GM21576 (cell line): Measurements from ENCODE around the gene TMEM247.

Experiments
- ATAC-seq: cut with Tn5 transposase; IDR thresholded peaks from one replicate; pipeline ENCODE4 v1.9.1; 2021; ENCODE audit warnings: mild to moderate bottlenecking, moderate library complexity; ENCODE audit not compliant: unreplicated experiment

Gene TMEM247

GRCh38 chr2:46488389-46488788 lies 9.0 kb downstream of the TMEM247 start:
- no peak for ATAC-seq

GRCh38 chr2:46489423-46490174 lies 10.2 kb downstream of the TMEM247 start:
- no peak for ATAC-seq

GRCh38 chr2:46490521-46491141 lies 11.3 kb downstream of the TMEM247 start:
- ATAC-seq: peak; percentile 56

- ATAC-seq: no peak
Measured at GRCh38 chr2:46492301-46492700, 12.9 kb downstream of the TMEM247 start.

GRCh38 chr2:46493241-46493970 lies 14.0 kb downstream of the TMEM247 start:
- ATAC-seq: peak; percentile 73

GRCh38 chr2:46493971-46494250 lies 14.5 kb downstream of the TMEM247 start:
- no peak for ATAC-seq

GRCh38 chr2:46494596-46494995 lies 15.2 kb downstream of the TMEM247 start:
- ATAC-seq: no peak

- ATAC-seq: no peak
Measured at GRCh38 chr2:46495231-46496030, 16.1 kb downstream of the TMEM247 start.

- ATAC-seq: no peak
Measured at GRCh38 chr2:46497766-46498165, 18.4 kb downstream of the TMEM247 start.

- no peak for ATAC-seq
Measured at GRCh38 chr2:46498681-46499080, 19.3 kb downstream of the TMEM247 start.

- no peak for ATAC-seq
Measured at GRCh38 chr2:46499392-46499785, 20.0 kb downstream of the TMEM247 start.

GRCh38 chr2:46500801-46501200 lies 21.4 kb downstream of the TMEM247 start:
- ATAC-seq: no peak

GRCh38 chr2:46502291-46502885 lies 23.0 kb downstream of the TMEM247 start:
- no peak for ATAC-seq

- ATAC-seq: no peak
Measured at GRCh38 chr2:46503686-46504085, 24.3 kb downstream of the TMEM247 start.

- ATAC-seq: no peak
Measured at GRCh38 chr2:46504221-46504620, 24.9 kb downstream of the TMEM247 start.

GRCh38 chr2:46504685-46505471 lies 25.5 kb downstream of the TMEM247 start:
- no peak for ATAC-seq

GRCh38 chr2:46505472-46505783 lies 26.1 kb downstream of the TMEM247 start:
- no peak for ATAC-seq

GRCh38 chr2:46506131-46506706 lies 26.9 kb downstream of the TMEM247 start:
- no peak for ATAC-seq

- no peak for ATAC-seq
Measured at GRCh38 chr2:46508312-46508711, 28.9 kb downstream of the TMEM247 start.

- ATAC-seq: no peak
Measured at GRCh38 chr2:46508759-46509158, 29.4 kb downstream of the TMEM247 start.
